Panc1 (cell line): ENCODE results near the gene SNRNP40. TPM values are rescaled to one million over a fixed set of nuclear protein-coding genes. Genes with fewer than 3 reads are reported as not detected.

Source experiments
- ATAC-seq: fragments of 200-7000 bp; cut with Tn5 transposase; 2 replicates; pipeline ENCODE4 v1.9.1; 2020; ENCODE audit warnings: mild to moderate bottlenecking, moderate library complexity
- BruUV-seq: library from RNA; stranded (reverse); fragments of 400-500 nt; replicated peaks from 2 replicates; lab custom pipeline; 2021; lab: Mats Ljungman, UMichigan
- CTCF ChIA-PET: fragments of 300-600 bp; sonication (Branson Sonifier 250); formaldehyde crosslinking; loops from one replicate; lab custom pipeline; 2022; ENCODE audit warnings: antibody characterized with exemption; lab: Charles Lee
- POLR2A ChIA-PET: fragments of 300-600 bp; sonication (Branson Sonifier 250); formaldehyde crosslinking; loops from one replicate; lab custom pipeline; 2022; ENCODE audit warnings: antibody characterized with exemption; lab: Charles Lee
- DNase-seq: peaks from one replicate; pipeline ENCODE4 v3.0.0-alpha.2; 2010; ENCODE audit warnings: low read depth, low spot score
- H3K27ac ChIP-seq: 2 replicates; pipeline ENCODE4 v1.5.1; 2011; ENCODE audit warnings: mild to moderate bottlenecking, low read length, inconsistent platforms
- H3K27me3 ChIP-seq: fragments of 200-500 bp; sonication (Bioruptor generic); 2 replicates; pipeline ENCODE4 v1.6.0; 2014; ENCODE audit warnings: low read length, inconsistent platforms; ENCODE audit not compliant: control insufficient read depth, insufficient read depth
- H3K36me3 ChIP-seq: fragments of 200-500 bp; sonication (Bioruptor generic); 2 replicates; pipeline ENCODE4 v1.5.1; 2014; ENCODE audit warnings: inconsistent platforms, mild to moderate bottlenecking, low read length, moderate library complexity; ENCODE audit not compliant: control insufficient read depth, insufficient read depth
- H3K4me1 ChIP-seq: 2 replicates; pipeline ENCODE4 v1.5.1; 2011; ENCODE audit warnings: inconsistent platforms, mild to moderate bottlenecking, low read length, moderate library complexity; ENCODE audit not compliant: control insufficient read depth, insufficient read depth
- H3K4me3 ChIP-seq, 2 experiments: 2 replicates each; pipeline ENCODE4 v1.5.1; 2011 to 2012; ENCODE audit warnings: low read depth in 2 of 2, low read length in 2 of 2, mild to moderate bottlenecking in 2 of 2, inconsistent platforms in 1 of 2, moderate library complexity in 1 of 2
- H3K9me3 ChIP-seq: fragments of 200-500 bp; sonication (Bioruptor generic); 2 replicates; pipeline ENCODE4 v1.5.1; 2014; ENCODE audit warnings: low read depth, mild to moderate bottlenecking, inconsistent platforms, low read length, moderate library complexity; ENCODE audit not compliant: control insufficient read depth, insufficient read depth
- CTCF ChIP-seq: fragments of 450-650 bp; IDR thresholded peaks from 2 replicates; pipeline ENCODE4 v1.5.1; 2017; ENCODE audit warnings: mild to moderate bottlenecking
- POLR2AphosphoS5 ChIP-seq: IDR thresholded peaks from 2 replicates; pipeline ENCODE4 v1.6.1; 2012; ENCODE audit warnings: mild to moderate bottlenecking, low read depth, low read length, moderate library complexity
- REST ChIP-seq, 2 experiments: IDR thresholded peaks; 2 replicates each; pipeline ENCODE4 v1.6.1; 2011 to 2012; ENCODE audit warnings: low read depth in 2 of 2, control low read depth in 1 of 2, low read length in 1 of 2, mild to moderate bottlenecking in 1 of 2, moderate library complexity in 1 of 2; ENCODE audit not compliant: insufficient read depth in 1 of 2
- SIN3A ChIP-seq: IDR thresholded peaks from 2 replicates; pipeline ENCODE4 v1.6.1; 2012; ENCODE audit warnings: low read depth, mild to moderate bottlenecking, low read length, moderate library complexity, borderline replicate concordance; ENCODE audit not compliant: insufficient read depth
- TCF7L2 ChIP-seq: IDR thresholded peaks from 2 replicates; pipeline ENCODE4 v1.6.1; 2011; ENCODE audit warnings: mild to moderate bottlenecking, low read depth, low read length, inconsistent platforms
- in situ Hi-C: cut with HindIII; loops from 2 replicates; pipeline ENCODE4 v1.10.0; 2016; ENCODE audit warnings: low sequenced_read_pairs, low pct_unique_long_range_greater_than_20kb
- intact Hi-C: fragments of 100-400 bp; cut with micrococcal nuclease; formaldehyde crosslinking; loops from one replicate; pipeline ENCODE4 v1.10.0; 2022; ENCODE audit not compliant: unreplicated experiment
- total RNA-seq: library from RNA; stranded (reverse); gene quantifications from one replicate; pipeline ENCODE4 v1.2.1, GENCODE V29; 2021; ENCODE audit not compliant: unreplicated experiment

The SNRNP40 gene
- total RNA-seq, 1 experiment from 2014 or later, result 99.3 TPM

GRCh38 chr1:31335007-31335406 lies 38.4 kb upstream of the SNRNP40 start:
- intact Hi-C loops, result no loop called here
- ATAC-seq, result peak; percentile 82; the same call in 1 of the 2 replicates
- in situ Hi-C loops, result no loop called here

GRCh38 chr1:31327381-31327780 lies 30.8 kb upstream of the SNRNP40 start:
- no peak for TF ChIP-seq POLR2AphosphoS5
- no peak for TF ChIP-seq SIN3A
- TF ChIP-seq CTCF, result no peak
- no peak for TF ChIP-seq TCF7L2
- no peak for TF ChIP-seq REST (IDR thresholded peaks at IDR 0.05; ENCODE audit: insufficient read depth in 1 of 2, low read depth in 2 of 2, low read length in 1 of 2)
- Histone ChIP-seq H3K9me3 (no peaks in the 10 kb centered on the region), H3K4me3 (no peak overlapping the region), H3K36me3 (no peaks in the 10 kb centered on the region; the same call in 1 of the 2 replicates), H3K27me3 (no peaks in the 10 kb centered on the region), H3K4me1 (no peaks in the 10 kb centered on the region), H3K27ac (no peak overlapping the region)
- POLR2A ChIA-PET, result no interaction called here
- intact Hi-C loops (no loop called here), in situ Hi-C loops (no loop called here)
- ATAC-seq (no peak), DNase-seq (no peak)
- CTCF ChIA-PET, result no interaction called here
- no TSS peak for BruUV-seq

More at GRCh38 chr1:31335007-31335406, 38.4 kb upstream of the SNRNP40 start:
- Histone ChIP-seq H3K9me3 (no peaks in the 10 kb centered on the region), H3K4me1 (no peaks in the 10 kb centered on the region), H3K4me3 (no peak overlapping the region), H3K27me3 (no peaks in the 10 kb centered on the region), H3K27ac (no peak overlapping the region), H3K36me3 (no peaks in the 10 kb centered on the region; the same call in 1 of the 2 replicates)
- TF ChIP-seq CTCF (peak; percentile 64), SIN3A (no peak), TCF7L2 (no peak)
- ChIA-PET CTCF (interaction anchor here (0.6 kb wide), 1 partner anchor 247 kb away, joined by 3 read pairs; no protein-coding TSS in a partner anchor), POLR2A (no interaction called here)
- peak; percentile 22 for DNase-seq
- no TSS peak for BruUV-seq
